GM12878 (cell line): ENCODE results near the gene LRFN2. TPM values are rescaled to one million over a fixed set of nuclear protein-coding genes. Genes with fewer than 3 reads are reported as not detected.

ENCODE experiments used
- ATAC-seq: fragments of 200-7000 bp; cut with Tn5 transposase; 3 replicates; pipeline ENCODE4 v1.9.1; 2020; ENCODE audit warnings: mild to moderate bottlenecking, moderate library complexity
- BruUV-seq: library from RNA; stranded (reverse); fragments of 400-500 nt; replicated peaks from 2 replicates; lab custom pipeline; 2021; lab: Mats Ljungman, UMichigan
- CTCF ChIA-PET: fragments of 300-600 bp; sonication (Branson Sonifier 250); formaldehyde crosslinking; extraction: SDS; loops from one replicate; lab custom pipeline; 2021; ENCODE audit warnings: inconsistent platforms; lab: Yijun Ruan, JAX
- POLR2A ChIA-PET: fragments of 350-600 bp; formaldehyde crosslinking; extraction: SDS; loops from one replicate; lab custom pipeline; 2021; ENCODE audit warnings: inconsistent platforms; lab: Charles Lee
- RAD21 ChIA-PET: fragments of 300-600 bp; sonication (Branson Sonifier 250); formaldehyde crosslinking; loops from one replicate; lab custom pipeline; 2023; ENCODE audit warnings: antibody characterized with exemption; ENCODE audit not compliant: unreplicated experiment; lab: Charles Lee
- SMC1A ChIA-PET: fragments of 300-600 bp; sonication (Branson Sonifier 250); formaldehyde crosslinking; loops from one replicate; lab custom pipeline; 2023; ENCODE audit not compliant: unreplicated experiment, uncharacterized antibody; lab: Charles Lee
- DNase-seq: peaks from one replicate; pipeline ENCODE4 v3.0.0-alpha.2; 2011; ENCODE audit warnings: low read depth, low spot score
- FAIRE-seq: peaks from 3 replicates; lab custom pipeline; 2011; peaks lifted over from hg19 to GRCh38; lab: Jason Lieb, UNC
- H2AFZ ChIP-seq: 2 replicates; pipeline ENCODE4 v1.6.0; 2011; ENCODE audit warnings: low read depth, low read length, control low read depth; ENCODE audit not compliant: control insufficient read depth
- H3K27ac ChIP-seq: 2 replicates; pipeline ENCODE4 v1.5.1; 2011; ENCODE audit warnings: control low read depth; ENCODE audit not compliant: control insufficient read depth, insufficient read depth
- H3K27me3 ChIP-seq, 2 experiments: replicated peaks in 1 of 2; 2 replicates each; pipeline versions ENCODE4 v1.6.0 to v1.6.1; 2011; ENCODE audit warnings: low read length in 1 of 2; ENCODE audit not compliant: control insufficient read depth in 2 of 2, insufficient read depth in 2 of 2
- H3K36me3 ChIP-seq, 2 experiments: 2 replicates each; pipeline ENCODE4 v1.5.1; 2011; ENCODE audit warnings: low read length in 1 of 2; ENCODE audit not compliant: control insufficient read depth in 2 of 2, insufficient read depth in 2 of 2
- H3K4me1 ChIP-seq: 2 replicates; pipeline ENCODE4 v1.6.1; 2011; ENCODE audit warnings: mild to moderate bottlenecking, low read length, moderate library complexity, mixed read lengths; ENCODE audit not compliant: control insufficient read depth, insufficient read depth
- H3K4me2 ChIP-seq: 2 replicates; pipeline ENCODE4 v1.6.0; 2011; ENCODE audit warnings: control low read depth; ENCODE audit not compliant: control insufficient read depth, insufficient read depth
- H3K4me3 ChIP-seq: fragments of 200-600 bp; sonication (generic); 2 replicates; pipeline ENCODE4 v1.5.1; 2016
- H3K79me2 ChIP-seq: 2 replicates; pipeline ENCODE4 v1.6.0; 2011; ENCODE audit warnings: low read length; ENCODE audit not compliant: control insufficient read depth, insufficient read depth
- H3K9ac ChIP-seq: 2 replicates; pipeline ENCODE4 v1.8.0; 2011; ENCODE audit warnings: low read length, control low read depth, mixed read lengths; ENCODE audit not compliant: control insufficient read depth, insufficient read depth
- H3K9me3 ChIP-seq: replicated peaks from 3 replicates; pipeline ENCODE4 v1.5.1; 2011; ENCODE audit warnings: mild to moderate bottlenecking, low read length; ENCODE audit not compliant: control insufficient read depth, insufficient read depth
- H4K20me1 ChIP-seq: 2 replicates; pipeline ENCODE4 v1.6.0; 2011; ENCODE audit not compliant: control insufficient read depth, insufficient read depth
- E2F4 ChIP-seq: IDR thresholded peaks from 2 replicates; pipeline ENCODE4 v1.6.1; 2012; ENCODE audit warnings: low read depth, low read length, improper control_type of control experiment
- EGR1 ChIP-seq, 2 experiments: IDR thresholded peaks; 1 replicate in 1 of 2; 2 replicates in 1 of 2; pipeline ENCODE4 v1.6.1; 2011 to 2012; ENCODE audit warnings: low read depth in 2 of 2, low read length in 2 of 2, borderline replicate concordance in 1 of 2, mild to moderate bottlenecking in 1 of 2, moderate library complexity in 1 of 2
- EZH2 ChIP-seq: IDR thresholded peaks from 2 replicates; pipeline ENCODE4 v1.6.1; 2012; ENCODE audit warnings: low read depth, mild to moderate bottlenecking, control low read depth, inconsistent platforms, low read length, borderline replicate concordance; ENCODE audit not compliant: control insufficient read depth
- IKZF2 ChIP-seq, 2 experiments: fragments of 450-650 bp; IDR thresholded peaks; 2 replicates each; pipeline ENCODE4 v1.6.1; 2017; ENCODE audit warnings: mild to moderate bottlenecking in 2 of 2, moderate library complexity in 2 of 2
- KAT2A ChIP-seq: conservative IDR thresholded peaks from 2 replicates; pipeline ENCODE4 v1.6.1; 2011; ENCODE audit warnings: low read depth, low read length; ENCODE audit not compliant: control insufficient read depth
- KDM1A ChIP-seq: fragments of 200-600 bp; sonication (generic); IDR thresholded peaks from 2 replicates; pipeline ENCODE4 v1.6.1; 2016; ENCODE audit warnings: borderline replicate concordance
- PAX5 ChIP-seq: IDR thresholded peaks from 2 replicates; pipeline ENCODE4 v1.6.1; 2011; ENCODE audit warnings: low read depth, low read length, borderline replicate concordance
- RAD51 ChIP-seq: fragments of 450-650 bp; IDR thresholded peaks from 2 replicates; pipeline ENCODE4 v1.6.1; 2016; ENCODE audit warnings: moderate library complexity, mild to moderate bottlenecking, inconsistent platforms
- RELA ChIP-seq: fragments of 450-650 bp; IDR thresholded peaks from 2 replicates; pipeline ENCODE4 v1.8.0; 2014; ENCODE audit warnings: borderline replicate concordance; ENCODE audit not compliant: partially characterized antibody
- TBL1XR1 ChIP-seq: IDR thresholded peaks from 2 replicates; pipeline ENCODE4 v1.6.1; 2012; ENCODE audit warnings: low read depth, low read length, improper control_type of control experiment
- TCF7 ChIP-seq: IDR thresholded peaks from 2 replicates; pipeline ENCODE4 v1.6.1; 2014; ENCODE audit warnings: antibody characterized with exemption, borderline replicate concordance
- USF2 ChIP-seq: IDR thresholded peaks from 2 replicates; pipeline ENCODE4 v1.6.1; 2011; ENCODE audit warnings: low read depth, low read length, improper control_type of control experiment, borderline replicate concordance
- YY1 ChIP-seq: IDR thresholded peaks from 2 replicates; pipeline ENCODE4 v1.6.1; 2011; ENCODE audit warnings: low read depth, mild to moderate bottlenecking, low read length
- ZNF384 ChIP-seq: IDR thresholded peaks from 2 replicates; pipeline ENCODE4 v1.6.1; 2012; ENCODE audit warnings: low read depth, mild to moderate bottlenecking, low read length, improper control_type of control experiment, borderline replicate concordance
- ZNF622 ChIP-seq: fragments of 450-650 bp; IDR thresholded peaks from 2 replicates; pipeline ENCODE4 v1.6.1; 2017; ENCODE audit warnings: mild to moderate bottlenecking, inconsistent platforms
- WGBS: methylation state at CpG from one replicate; pipeline ENCODE4 v1.1.6; 2016; ENCODE audit warnings: low lambda C conversion rate; ENCODE audit not compliant: insufficient replicate concordance, insufficient coverage; ENCODE audit errors: missing lambda C conversion rate; 5-methylcytosine and 5-hydroxymethylcytosine counted together
- in situ Hi-C: fragments of 300-500 bp; cut with MboI; formaldehyde crosslinking; loops from 9 replicates; pipeline ENCODE4 v1.14.3; 2018; ENCODE audit warnings: mixed read lengths
- intact Hi-C: fragments of 100-400 bp; cut with micrococcal nuclease; formaldehyde crosslinking; loops from one replicate; pipeline ENCODE4 v1.14.2; 2022; ENCODE audit not compliant: unreplicated experiment
- polyA plus RNA-seq, 11 experiments: library from polyadenylated mRNA; depleted of rRNA in 4 of 11; unstranded in 6 of 11; stranded (reverse) in 5 of 11; fragments of >200 nt; fragmentation: Nextera tagmentation in 4 of 11; fragmentation: Illumina TruSeq in 1 of 11; extraction: Ambion mirVana in 4 of 11; extraction: Trizol in 1 of 11; gene quantifications; 1 replicate in 1 of 11; 2 replicates in 10 of 11; pipeline versions ENCODE4 v1.2.1 to v1.2.3, GENCODE V29; 2011 to 2016; ENCODE audit warnings: inconsistent platforms in 2 of 11, missing spikeins in 2 of 11, low read depth in 1 of 11
- total RNA-seq, 4 experiments: library from RNA; depleted of rRNA in 3 of 4; stranded (reverse); fragments of >200 nt in 3 of 4; fragmentation: Illumina TruSeq in 1 of 4; extraction: Trizol in 1 of 4; gene quantifications; 2 replicates each; pipeline versions ENCODE4 v1.2.1 to v1.2.3, GENCODE V29; 2013 to 2021

LRFN2 gene
- total and polyA plus RNA-seq, 10 of the 15 experiments (the other 5 are each of a cell fraction or from before 2014, with no cell fraction given): not detected

GRCh38 chr6:40390144-40390800, 196.9 kb downstream of the LRFN2 start:
- H3K79me2 ChIP-seq: no peaks in the 10 kb centered on the region
- FAIRE-seq (no peak), ATAC-seq (no peak), DNase-seq (no peak)
- H3K27me3 ChIP-seq: no peaks in the 10 kb centered on the region; a peak in 3 of 4 replicates
- intact Hi-C loops (no loop called here), in situ Hi-C loops (no loop called here)
- H3K36me3 ChIP-seq: no peaks in the 10 kb centered on the region
- H3K4me1 ChIP-seq: no peaks in the 10 kb centered on the region
- ChIA-PET POLR2A (no interaction called here), RAD21 (no interaction called here), CTCF (no interaction called here), SMC1A (no interaction called here)
- no peak overlapping the region for H3K4me2 ChIP-seq
- no peak overlapping the region for H3K9ac ChIP-seq
- H2AFZ ChIP-seq: no peak overlapping the region
- no peaks in the 10 kb centered on the region for H3K9me3 ChIP-seq
- no peaks in the 10 kb centered on the region for H4K20me1 ChIP-seq
- no TSS peak for BruUV-seq
- TF ChIP-seq USF2: no peak
- TF ChIP-seq TBL1XR1: no peak
- no peak for TF ChIP-seq RAD51
- TF ChIP-seq TCF7: no peak
- no peak for TF ChIP-seq YY1
- no peak for TF ChIP-seq ZNF384
- no peak for TF ChIP-seq EGR1 (IDR thresholded peaks at IDR 0.05; ENCODE audit: borderline replicate concordance in 1 of 2, low read depth in 2 of 2, low read length in 2 of 2)
- TF ChIP-seq PAX5: no peak
- no peak for TF ChIP-seq KDM1A
- TF ChIP-seq IKZF2 (IDR thresholded peaks at IDR 0.05): no peak
- TF ChIP-seq KAT2A: no peak
- TF ChIP-seq RELA: no peak
- no peak for TF ChIP-seq E2F4
- no peak for TF ChIP-seq ZNF622
- no peak for TF ChIP-seq EZH2
- WGBS: 0% methylated on average over 4 of the region's 4 CpGs
- no peak overlapping the region for H3K27ac ChIP-seq
- H3K4me3 ChIP-seq: no peak overlapping the region
